T47D (cell line): ENCODE measurements around the gene MATCAP1.

Experiments
- DNase-seq, 2 experiments: peaks; one replicate each; pipeline versions ENCODE4 v3.0.0 to v3.0.0-alpha.2; 2011 to 2012; ENCODE audit warnings: low read depth in 1 of 2, low spot score in 1 of 2
- JUND ChIP-seq: IDR thresholded peaks from 2 replicates; pipeline ENCODE4 v1.6.1; 2012; ENCODE audit warnings: low read depth
- in situ Hi-C: cut with HindIII; loops from 2 replicates; pipeline ENCODE4 v1.10.0; 2016; ENCODE audit warnings: low sequenced_read_pairs, low pct_unique_long_range_greater_than_20kb

The MATCAP1 gene

DNA sequence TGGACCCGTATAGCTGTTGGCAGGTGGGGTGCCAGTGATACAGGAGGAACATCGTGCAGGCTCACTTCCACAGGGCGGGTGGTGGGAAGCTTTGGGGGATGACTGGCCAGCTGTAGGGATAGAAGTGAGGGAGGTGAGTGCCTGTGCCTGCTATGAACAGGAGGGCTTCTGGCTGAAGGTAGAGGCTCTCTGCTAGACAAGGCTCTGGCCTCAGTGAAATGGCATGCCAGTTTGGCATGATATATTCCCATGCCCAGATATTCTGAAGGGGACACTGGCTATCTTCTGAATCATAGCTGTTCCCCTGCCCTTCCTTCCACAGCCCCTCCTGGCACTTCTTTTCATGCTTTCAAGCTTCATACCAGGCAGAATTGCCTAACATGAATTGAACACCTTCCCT, 54.9 kb downstream of the MATCAP1 start:
- DNase-seq = no peak
- TF ChIP-seq JUND = no peak
- in situ Hi-C loops = no loop called here

GRCh38 chr16:67128417-67128816, 55.3 kb downstream of the MATCAP1 start:
- DNase-seq = no peak
- in situ Hi-C loops = no loop called here
- TF ChIP-seq JUND = no peak
